LNCAP (cell line): ENCODE measurements around the gene PXMP2.

Experiments
- TF ChIP-seq, protein P1 (sequence below): fragments of 450-650 bp; IDR thresholded peaks from 2 replicates; pipeline ENCODE4 v1.5.1; 2017; ENCODE audit warnings: mild to moderate bottlenecking

Gene PXMP2

DNA sequence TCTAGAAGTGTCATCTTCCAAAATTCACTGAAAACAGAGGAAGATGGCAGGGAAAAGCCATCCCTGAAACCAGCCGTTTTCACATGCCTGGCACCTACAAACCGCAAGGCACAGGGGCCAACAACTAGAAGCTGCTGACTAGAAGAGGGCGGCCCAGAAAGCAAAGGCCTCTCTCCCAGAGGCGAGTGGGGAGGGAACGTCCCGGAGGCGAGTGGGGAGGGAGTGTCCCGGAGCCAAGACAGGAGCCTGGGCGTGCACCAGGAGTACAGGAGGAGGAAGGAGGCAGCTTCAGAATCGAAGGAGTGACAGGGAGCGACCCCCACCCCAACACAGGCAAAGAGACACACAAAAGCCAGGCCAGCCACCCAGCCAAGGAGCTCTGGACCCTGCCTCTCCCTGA, 53.3 kb downstream of the PXMP2 start:
- TF ChIP-seq, protein P1, sequence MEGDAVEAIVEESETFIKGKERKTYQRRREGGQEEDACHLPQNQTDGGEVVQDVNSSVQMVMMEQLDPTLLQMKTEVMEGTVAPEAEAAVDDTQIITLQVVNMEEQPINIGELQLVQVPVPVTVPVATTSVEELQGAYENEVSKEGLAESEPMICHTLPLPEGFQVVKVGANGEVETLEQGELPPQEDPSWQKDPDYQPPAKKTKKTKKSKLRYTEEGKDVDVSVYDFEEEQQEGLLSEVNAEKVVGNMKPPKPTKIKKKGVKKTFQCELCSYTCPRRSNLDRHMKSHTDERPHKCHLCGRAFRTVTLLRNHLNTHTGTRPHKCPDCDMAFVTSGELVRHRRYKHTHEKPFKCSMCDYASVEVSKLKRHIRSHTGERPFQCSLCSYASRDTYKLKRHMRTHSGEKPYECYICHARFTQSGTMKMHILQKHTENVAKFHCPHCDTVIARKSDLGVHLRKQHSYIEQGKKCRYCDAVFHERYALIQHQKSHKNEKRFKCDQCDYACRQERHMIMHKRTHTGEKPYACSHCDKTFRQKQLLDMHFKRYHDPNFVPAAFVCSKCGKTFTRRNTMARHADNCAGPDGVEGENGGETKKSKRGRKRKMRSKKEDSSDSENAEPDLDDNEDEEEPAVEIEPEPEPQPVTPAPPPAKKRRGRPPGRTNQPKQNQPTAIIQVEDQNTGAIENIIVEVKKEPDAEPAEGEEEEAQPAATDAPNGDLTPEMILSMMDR, result no peak

DNA sequence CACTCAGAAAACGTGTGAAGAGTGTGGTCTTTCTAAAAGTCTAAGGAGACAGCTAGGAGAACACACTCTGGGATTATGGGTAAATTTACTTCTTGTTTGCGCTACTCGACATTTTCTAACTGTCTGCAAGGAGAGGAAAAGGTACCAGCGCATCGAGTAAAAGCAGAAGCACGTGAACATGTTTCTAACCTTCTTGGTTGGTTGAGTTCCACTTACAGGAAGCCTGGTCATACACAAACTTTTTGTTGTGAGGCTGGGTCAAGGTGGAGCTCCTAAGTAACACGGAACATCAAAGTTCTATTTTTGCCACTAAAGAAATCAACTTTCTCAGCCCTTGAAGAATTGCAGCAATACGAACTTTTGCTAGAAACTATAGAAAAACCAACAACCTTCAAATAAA, 54.2 kb downstream of the PXMP2 start:
- TF ChIP-seq, protein P1, result no peak

GRCh38 chr12:132743831-132744230, 56.4 kb downstream of the PXMP2 start:
- TF ChIP-seq, protein P1, result no peak

DNA sequence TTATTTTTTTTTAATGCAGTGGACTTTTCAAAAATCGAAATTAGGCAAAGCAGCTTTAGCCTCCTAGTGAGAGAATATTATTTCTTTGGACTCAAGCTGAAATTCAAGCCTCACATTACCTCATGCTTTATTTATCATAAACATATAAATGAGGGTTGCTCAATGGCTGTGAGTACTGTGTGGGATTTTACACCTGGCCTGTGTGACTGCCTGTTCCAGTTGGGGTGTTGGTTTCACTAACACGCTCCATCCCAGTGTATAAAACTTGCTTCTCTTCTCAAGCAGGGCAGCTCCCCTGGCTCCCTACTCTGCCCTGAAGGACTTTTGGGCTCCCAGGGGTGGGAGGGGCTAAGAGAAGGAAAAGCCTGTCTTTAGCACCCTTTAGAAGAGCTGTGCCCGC, 59.2 kb downstream of the PXMP2 start:
- TF ChIP-seq, protein P1, result no peak

- TF ChIP-seq, protein P1, result no peak
Observed at GRCh38 chr12:132747395-132747794, 60.0 kb downstream of the PXMP2 start.

GRCh38 chr12:132747896-132748295, 60.5 kb downstream of the PXMP2 start:
- TF ChIP-seq, protein P1, result no peak

DNA sequence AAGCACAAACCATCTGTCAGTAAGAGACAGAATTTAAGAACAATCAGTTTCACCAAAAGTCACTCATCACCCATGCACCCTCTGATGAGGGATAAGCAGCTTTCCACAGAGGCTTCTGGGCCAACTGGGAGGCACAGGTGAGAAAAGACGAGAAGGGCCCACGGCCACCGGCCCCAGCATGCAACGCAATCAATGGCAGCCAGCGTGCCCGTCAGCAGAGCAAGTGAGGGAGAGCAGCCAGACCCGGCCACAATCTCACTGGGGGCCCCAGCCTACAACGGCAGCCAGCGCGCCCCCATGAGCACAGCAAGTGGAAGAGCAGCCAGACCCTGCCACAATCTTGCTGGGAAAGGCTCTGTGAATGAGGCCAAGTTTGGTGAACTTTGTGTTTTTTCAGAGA, 60.9 kb downstream of the PXMP2 start:
- TF ChIP-seq, protein P1, result no peak
